ENCODE results near the gene DLK1. TPM values are rescaled to one million over a fixed set of nuclear protein-coding genes. Genes with fewer than 3 reads are reported as not detected.

Gene DLK1
- total RNA-seq, 5 donors from 2014 or later (not counting 1 experiment from before 2014, with no cell fraction given): 1.7 to 2.2 (median 2.2) TPM; not detected in 2

DNA sequence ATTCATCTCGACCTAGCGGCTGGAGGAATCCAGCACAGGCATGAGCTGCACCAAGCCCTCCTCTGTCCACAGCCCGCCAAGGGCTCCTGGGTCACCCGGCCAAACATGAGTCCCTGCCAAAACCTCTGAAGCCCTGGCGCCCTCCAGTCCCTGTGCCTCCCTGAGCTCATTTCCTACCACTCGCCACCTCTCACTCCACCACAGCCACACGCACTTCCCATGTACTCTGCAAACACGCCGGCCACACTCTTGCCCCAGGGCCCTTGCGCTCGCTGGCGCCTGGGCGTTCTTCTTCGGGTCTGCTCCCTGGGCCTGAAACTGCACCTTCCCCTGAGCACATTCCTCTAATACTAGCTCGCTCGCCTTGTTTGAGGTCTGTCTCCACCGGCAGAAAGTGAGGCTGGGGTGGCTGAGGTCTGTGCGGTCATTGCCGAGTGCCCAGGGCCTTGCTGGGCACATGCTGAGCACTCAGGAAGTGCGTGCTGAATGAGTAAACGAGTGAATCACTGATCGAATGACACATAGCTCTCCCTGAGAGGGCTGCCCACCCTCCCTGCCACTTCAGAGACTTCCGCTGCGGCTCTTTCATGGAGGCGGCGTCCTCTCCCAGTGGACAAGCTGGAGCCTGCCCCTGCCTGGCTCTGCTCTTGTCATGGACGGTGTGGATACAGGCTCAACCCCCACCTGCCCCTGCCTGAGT lies 33.7 kb upstream of the DLK1 start:
- Mint-ChIP-seq H3K4me1 (no peaks in the 10 kb centered on the region), H3K4me3 (no peak overlapping the region), H3K27ac (no peak overlapping the region), H3K36me3 (no peaks in the 10 kb centered on the region), H3K27me3 (peaks cover 16 to 26% of the 10 kb centered on the region in 2 donors), H3K9me3 (no peaks in the 10 kb centered on the region)
- ATAC-seq (replicated peaks in 1 of 4) (no peak), DNase-seq (no peak)
- ChIA-PET POLR2A (no interaction called here), CTCF (no interaction called here)
- 76% methylated on average over 20 of the region's 27 CpGs for WGBS (ENCODE audit: insufficient coverage)
- H3K4me1 ChIP-seq (ENCODE audit: control insufficient read depth in 1 of 2, extremely low read depth in 1 of 2, insufficient read depth in 2 of 2, low read length in 2 of 2): no peaks in the 10 kb centered on the region
- no peak overlapping the region for H3K4me3 ChIP-seq (ENCODE audit: control insufficient read depth in 1 of 2, extremely low read depth in 1 of 2, low read length in 1 of 2)
- no peaks in the 10 kb centered on the region for H3K36me3 ChIP-seq (ENCODE audit: control insufficient read depth in 2 of 2, extremely low read depth in 1 of 2, insufficient read depth in 1 of 2, low read length in 1 of 2)
- H3K27me3 ChIP-seq (replicated peaks in 1 of 2; ENCODE audit: control insufficient read depth in 2 of 2, extremely low read depth in 1 of 2, insufficient read depth in 2 of 2, low read length in 1 of 2): peaks cover 0 to 62% of the 10 kb centered on the region in 2 experiments
- no peaks in the 10 kb centered on the region for H3K9me3 ChIP-seq
- no peak overlapping the region for H3K27ac ChIP-seq (ENCODE audit: low read length)

GRCh38 chr14:100693877-100694578 lies 32.7 kb upstream of the DLK1 start:
- Mint-ChIP-seq H3K4me3 (no peak overlapping the region), H3K36me3 (no peaks in the 10 kb centered on the region), H3K9me3 (no peaks in the 10 kb centered on the region), H3K4me1 (no peaks in the 10 kb centered on the region), H3K27me3 (peaks cover 16 to 33% of the 10 kb centered on the region in 2 donors), H3K27ac (no peak overlapping the region)
- DNase-seq (no peak), ATAC-seq (replicated peaks in 1 of 4) (no peak)
- ChIA-PET CTCF (no interaction called here), POLR2A (no interaction called here)
- WGBS (ENCODE audit: insufficient coverage): 87% methylated on average over 21 of the region's 23 CpGs
- Histone ChIP-seq H3K4me1 (ENCODE audit: control insufficient read depth in 1 of 2, extremely low read depth in 1 of 2, insufficient read depth in 2 of 2, low read length in 2 of 2) (no peaks in the 10 kb centered on the region), H3K4me3 (ENCODE audit: control insufficient read depth in 1 of 2, extremely low read depth in 1 of 2, low read length in 1 of 2) (no peak overlapping the region), H3K27ac (ENCODE audit: low read length) (no peak overlapping the region), H3K36me3 (ENCODE audit: control insufficient read depth in 2 of 2, extremely low read depth in 1 of 2, insufficient read depth in 1 of 2, low read length in 1 of 2) (no peaks in the 10 kb centered on the region), H3K27me3 (replicated peaks in 1 of 2; ENCODE audit: control insufficient read depth in 2 of 2, extremely low read depth in 1 of 2, insufficient read depth in 2 of 2, low read length in 1 of 2) (peaks cover 0 to 57% of the 10 kb centered on the region in 2 experiments), H3K9me3 (no peaks in the 10 kb centered on the region)

GRCh38 chr14:100694579-100695422 lies 31.9 kb upstream of the DLK1 start:
- Mint-ChIP-seq H3K27ac (no peak overlapping the region), H3K27me3 (peaks cover 16 to 36% of the 10 kb centered on the region in 2 donors)
- CTCF ChIA-PET: no interaction called here

DNA sequence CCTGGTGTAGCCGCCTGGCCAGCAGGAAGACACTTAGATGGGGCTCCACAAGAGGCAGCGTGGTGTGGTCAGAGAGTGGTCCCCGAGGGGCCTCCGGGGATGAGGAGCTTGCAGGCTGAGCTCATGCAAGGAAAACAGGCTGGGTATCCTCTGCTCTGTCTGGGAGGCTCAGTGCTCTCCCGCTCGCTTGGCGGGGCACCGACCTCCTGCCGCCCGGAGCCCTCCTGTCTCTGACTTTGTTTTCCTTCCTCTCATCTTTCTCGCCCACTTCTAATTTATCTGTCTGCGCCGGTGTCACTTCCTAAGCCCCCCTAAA lies 31.3 kb upstream of the DLK1 start:
- H3K9me3 ChIP-seq: no peaks in the 10 kb centered on the region
- peaks cover 16 to 36% of the 10 kb centered on the region in 2 donors for H3K27me3 Mint-ChIP-seq
- no peaks in the 10 kb centered on the region for H3K9me3 Mint-ChIP-seq
- H3K27ac ChIP-seq (ENCODE audit: low read length): no peak overlapping the region
- no peaks in the 10 kb centered on the region for H3K4me1 ChIP-seq (ENCODE audit: control insufficient read depth in 1 of 2, extremely low read depth in 1 of 2, insufficient read depth in 2 of 2, low read length in 2 of 2)
- no peaks in the 10 kb centered on the region for H3K4me1 Mint-ChIP-seq
- H3K4me3 ChIP-seq (ENCODE audit: control insufficient read depth in 1 of 2, extremely low read depth in 1 of 2, low read length in 1 of 2): no peak overlapping the region
- DNase-seq (no peak), ATAC-seq (replicated peaks in 1 of 4) (no peak)
- WGBS (ENCODE audit: insufficient coverage): 69% methylated on average over 12 of the region's 13 CpGs
- H3K27me3 ChIP-seq (replicated peaks in 1 of 2; ENCODE audit: control insufficient read depth in 2 of 2, extremely low read depth in 1 of 2, insufficient read depth in 2 of 2, low read length in 1 of 2): peaks cover 0 to 60% of the 10 kb centered on the region in 2 experiments
- H3K4me3 Mint-ChIP-seq: no peak overlapping the region
- no peak overlapping the region for H3K27ac Mint-ChIP-seq
- CTCF ChIA-PET: no interaction called here
- no peaks in the 10 kb centered on the region for H3K36me3 ChIP-seq (ENCODE audit: control insufficient read depth in 2 of 2, extremely low read depth in 1 of 2, insufficient read depth in 1 of 2, low read length in 1 of 2)
- H3K36me3 Mint-ChIP-seq: no peaks in the 10 kb centered on the region
- POLR2A ChIA-PET: no interaction called here

More at GRCh38 chr14:100694579-100695422, 31.9 kb upstream of the DLK1 start:
- POLR2A ChIA-PET: no interaction called here
- H3K4me1 ChIP-seq (ENCODE audit: control insufficient read depth in 1 of 2, extremely low read depth in 1 of 2, insufficient read depth in 2 of 2, low read length in 2 of 2): no peaks in the 10 kb centered on the region
- no peak for DNase-seq
- Mint-ChIP-seq H3K36me3 (no peaks in the 10 kb centered on the region), H3K4me3 (no peak overlapping the region), H3K4me1 (no peaks in the 10 kb centered on the region), H3K9me3 (no peaks in the 10 kb centered on the region)
- H3K9me3 ChIP-seq: no peaks in the 10 kb centered on the region
- WGBS (ENCODE audit: insufficient coverage): 87% methylated on average over 13 of the region's 17 CpGs
- H3K4me3 ChIP-seq (ENCODE audit: control insufficient read depth in 1 of 2, extremely low read depth in 1 of 2, low read length in 1 of 2): no peak overlapping the region
- peaks cover 0 to 58% of the 10 kb centered on the region in 2 experiments for H3K27me3 ChIP-seq (replicated peaks in 1 of 2; ENCODE audit: control insufficient read depth in 2 of 2, extremely low read depth in 1 of 2, insufficient read depth in 2 of 2, low read length in 1 of 2)
- H3K36me3 ChIP-seq (ENCODE audit: control insufficient read depth in 2 of 2, extremely low read depth in 1 of 2, insufficient read depth in 1 of 2, low read length in 1 of 2): no peaks in the 10 kb centered on the region
- no peak for ATAC-seq (replicated peaks in 1 of 4)
- no peak overlapping the region for H3K27ac ChIP-seq (ENCODE audit: low read length)

GRCh38 chr14:100696008-100696407 lies 30.7 kb upstream of the DLK1 start:
- no peaks in the 10 kb centered on the region for H3K4me1 ChIP-seq (ENCODE audit: control insufficient read depth in 1 of 2, extremely low read depth in 1 of 2, insufficient read depth in 2 of 2, low read length in 2 of 2)
- ATAC-seq (replicated peaks in 1 of 4) (no peak), DNase-seq (no peak)
- ChIA-PET POLR2A (no interaction called here), CTCF (no interaction called here)
- no peaks in the 10 kb centered on the region for H3K9me3 ChIP-seq
- peaks cover 0 to 59% of the 10 kb centered on the region in 2 experiments for H3K27me3 ChIP-seq (replicated peaks in 1 of 2; ENCODE audit: control insufficient read depth in 2 of 2, extremely low read depth in 1 of 2, insufficient read depth in 2 of 2, low read length in 1 of 2)
- no peak overlapping the region for H3K27ac ChIP-seq (ENCODE audit: low read length)
- WGBS (ENCODE audit: insufficient coverage): 96% methylated on average over 4 of the region's 13 CpGs
- H3K4me1 Mint-ChIP-seq: no peaks in the 10 kb centered on the region
- no peaks in the 10 kb centered on the region for H3K36me3 ChIP-seq (ENCODE audit: control insufficient read depth in 2 of 2, extremely low read depth in 1 of 2, insufficient read depth in 1 of 2, low read length in 1 of 2)
- H3K4me3 ChIP-seq (ENCODE audit: control insufficient read depth in 1 of 2, extremely low read depth in 1 of 2, low read length in 1 of 2): no peak overlapping the region
- H3K9me3 Mint-ChIP-seq: no peaks in the 10 kb centered on the region
- no peak overlapping the region for H3K27ac Mint-ChIP-seq
- H3K27me3 Mint-ChIP-seq: peaks cover 19 to 41% of the 10 kb centered on the region in 2 donors
- H3K4me3 Mint-ChIP-seq: no peak overlapping the region
- H3K36me3 Mint-ChIP-seq: no peaks in the 10 kb centered on the region

DNA sequence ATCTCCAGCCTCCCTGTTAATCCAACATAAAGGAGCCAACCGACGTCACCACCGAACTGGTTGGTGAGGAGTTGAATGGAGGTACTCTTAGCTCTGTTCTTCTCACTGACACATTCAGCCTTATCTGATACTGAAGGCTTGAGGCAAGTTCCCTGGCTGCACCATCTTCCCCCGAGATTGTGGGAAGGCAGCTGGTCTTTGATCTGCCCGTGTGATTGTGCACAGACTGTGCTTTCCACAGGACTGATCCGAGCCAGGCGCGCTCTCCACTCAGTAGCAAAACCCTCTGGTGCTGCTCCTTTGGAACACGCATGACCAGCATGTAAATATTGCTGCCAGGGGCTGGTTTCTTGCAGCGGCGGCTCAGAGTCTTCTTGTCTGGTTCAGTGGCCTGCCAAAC lies 30.1 kb upstream of the DLK1 start:
- H3K9me3 Mint-ChIP-seq: no peaks in the 10 kb centered on the region
- DNase-seq: no peak
- peaks cover 19 to 43% of the 10 kb centered on the region in 2 donors for H3K27me3 Mint-ChIP-seq

More for the DNA sequence above, 30.1 kb upstream of the DLK1 start:
- no peak overlapping the region for H3K27ac Mint-ChIP-seq
- POLR2A ChIA-PET: no interaction called here
- no peaks in the 10 kb centered on the region for H3K36me3 ChIP-seq (ENCODE audit: control insufficient read depth in 2 of 2, extremely low read depth in 1 of 2, insufficient read depth in 1 of 2, low read length in 1 of 2)
- CTCF ChIA-PET: no interaction called here
- no peak overlapping the region for H3K4me3 Mint-ChIP-seq
- ATAC-seq (replicated peaks in 1 of 4): no peak
- no peak overlapping the region for H3K27ac ChIP-seq (ENCODE audit: low read length)
- H3K36me3 Mint-ChIP-seq: no peaks in the 10 kb centered on the region
- no peaks in the 10 kb centered on the region for H3K4me1 ChIP-seq (ENCODE audit: control insufficient read depth in 1 of 2, extremely low read depth in 1 of 2, insufficient read depth in 2 of 2, low read length in 2 of 2)
- 61% methylated on average over 8 of the region's 11 CpGs for WGBS (ENCODE audit: insufficient coverage)
- H3K27me3 ChIP-seq (replicated peaks in 1 of 2; ENCODE audit: control insufficient read depth in 2 of 2, extremely low read depth in 1 of 2, insufficient read depth in 2 of 2, low read length in 1 of 2): peaks cover 0 to 60% of the 10 kb centered on the region in 2 experiments
- no peak overlapping the region for H3K4me3 ChIP-seq (ENCODE audit: control insufficient read depth in 1 of 2, extremely low read depth in 1 of 2, low read length in 1 of 2)
- H3K9me3 ChIP-seq: no peaks in the 10 kb centered on the region
- H3K4me1 Mint-ChIP-seq: no peaks in the 10 kb centered on the region

All from T-cell (primary cell).